GM21737 (cell line): Measurements from ENCODE around the gene BORCS6.
"Not testable (repeated sequence)": the region's sequence is repeated elsewhere in the genome, so short reads cannot be mapped to it uniquely, and the experiment has no call there.

Experiments used
- ATAC-seq: cut with Tn5 transposase; IDR thresholded peaks from one replicate; pipeline ENCODE4 v1.9.1; 2021; ENCODE audit warnings: mild to moderate bottlenecking, moderate library complexity; ENCODE audit not compliant: unreplicated experiment

BORCS6 gene

GRCh38 chr17:8175795-8176196 lies 14.2 kb downstream of the BORCS6 start:
- peak; percentile 14 for ATAC-seq

GRCh38 chr17:8173871-8174322 lies 16.1 kb downstream of the BORCS6 start:
- ATAC-seq, result no peak

- ATAC-seq, result peak; percentile 75
Measured at GRCh38 chr17:8173056-8173870, 16.7 kb downstream of the BORCS6 start.

GRCh38 chr17:8170186-8170585 lies 19.8 kb downstream of the BORCS6 start:
- not testable (repeated sequence) for ATAC-seq

- ATAC-seq, result no peak
Measured at GRCh38 chr17:8167526-8167925, 22.5 kb downstream of the BORCS6 start.

- ATAC-seq, result no peak
Measured at GRCh38 chr17:8166731-8167130, 23.2 kb downstream of the BORCS6 start.

- ATAC-seq, result no peak
Measured at GRCh38 chr17:8164815-8165131, 25.2 kb downstream of the BORCS6 start.

- ATAC-seq, result no peak
Measured at GRCh38 chr17:8163978-8164814, 25.8 kb downstream of the BORCS6 start.

GRCh38 chr17:8162997-8163977 lies 26.7 kb downstream of the BORCS6 start:
- no peak for ATAC-seq

- no peak for ATAC-seq
Measured at GRCh38 chr17:8162233-8162996, 27.6 kb downstream of the BORCS6 start, which contains the start of gene VAMP2. VAMP2 (minus strand) TSS chr17:8162948; CDS start chr17:8162879, 69 bp downstream.

- ATAC-seq, result no peak
Measured at GRCh38 chr17:8161289-8162232, 28.4 kb downstream of the BORCS6 start.

GRCh38 chr17:8160741-8161221 lies 29.2 kb downstream of the BORCS6 start:
- no peak for ATAC-seq

GRCh38 chr17:8160224-8160577 lies 29.8 kb downstream of the BORCS6 start:
- ATAC-seq, result no peak

GRCh38 chr17:8159459-8160223 lies 30.3 kb downstream of the BORCS6 start:
- ATAC-seq, result no peak

GRCh38 chr17:8159032-8159400 lies 31.0 kb downstream of the BORCS6 start:
- no peak for ATAC-seq

- ATAC-seq, result peak; percentile 17
Measured at GRCh38 chr17:8158267-8159031, 31.5 kb downstream of the BORCS6 start.

GRCh38 chr17:8156246-8156992 lies 33.6 kb downstream of the BORCS6 start:
- ATAC-seq, result peak; percentile 68
